ENCODE results near the gene DYNLT4.

DNA sequence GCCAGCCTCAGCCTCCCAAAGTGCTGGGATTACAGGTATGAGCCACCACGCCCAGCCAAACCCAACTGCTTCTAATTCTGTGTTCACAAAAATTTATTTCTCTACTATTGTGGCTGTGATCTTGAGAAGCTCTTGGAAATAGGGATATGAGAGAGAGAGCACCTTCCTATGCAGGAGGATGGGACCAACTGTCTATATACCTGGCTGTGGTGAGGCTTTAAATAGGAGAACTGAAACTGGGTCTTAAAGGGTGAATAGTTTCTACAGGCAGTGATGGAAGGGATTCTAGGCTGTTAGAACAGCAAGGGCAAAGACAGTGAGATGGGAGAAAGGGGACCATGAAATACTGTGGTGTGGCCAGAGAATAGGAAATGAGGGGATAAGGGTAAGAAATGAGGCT lies 44.2 kb upstream of the DYNLT4 start:
- TF ChIP-seq, protein P1, sequence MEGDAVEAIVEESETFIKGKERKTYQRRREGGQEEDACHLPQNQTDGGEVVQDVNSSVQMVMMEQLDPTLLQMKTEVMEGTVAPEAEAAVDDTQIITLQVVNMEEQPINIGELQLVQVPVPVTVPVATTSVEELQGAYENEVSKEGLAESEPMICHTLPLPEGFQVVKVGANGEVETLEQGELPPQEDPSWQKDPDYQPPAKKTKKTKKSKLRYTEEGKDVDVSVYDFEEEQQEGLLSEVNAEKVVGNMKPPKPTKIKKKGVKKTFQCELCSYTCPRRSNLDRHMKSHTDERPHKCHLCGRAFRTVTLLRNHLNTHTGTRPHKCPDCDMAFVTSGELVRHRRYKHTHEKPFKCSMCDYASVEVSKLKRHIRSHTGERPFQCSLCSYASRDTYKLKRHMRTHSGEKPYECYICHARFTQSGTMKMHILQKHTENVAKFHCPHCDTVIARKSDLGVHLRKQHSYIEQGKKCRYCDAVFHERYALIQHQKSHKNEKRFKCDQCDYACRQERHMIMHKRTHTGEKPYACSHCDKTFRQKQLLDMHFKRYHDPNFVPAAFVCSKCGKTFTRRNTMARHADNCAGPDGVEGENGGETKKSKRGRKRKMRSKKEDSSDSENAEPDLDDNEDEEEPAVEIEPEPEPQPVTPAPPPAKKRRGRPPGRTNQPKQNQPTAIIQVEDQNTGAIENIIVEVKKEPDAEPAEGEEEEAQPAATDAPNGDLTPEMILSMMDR (conservative IDR thresholded peaks at IDR 0.05) = no peak
- no peak for TF ChIP-seq EZH2 (IDR thresholded peaks at IDR 0.05; ENCODE audit: low read depth)

Data from PC-9 (cell line).